Stimulated activated CD8-positive, alpha-beta memory T cell treated with anti-CD3 and anti-CD28 coated beads, Interleukin-15, amount 100 ng/mL, for 1 hour (primary cell): ENCODE data around the gene CHST3.

Experiments
- DNase-seq: peaks from one replicate; pipeline ENCODE4 v3.0.0-alpha.2; 2020; ENCODE audit warnings: low read depth

Gene CHST3

DNA sequence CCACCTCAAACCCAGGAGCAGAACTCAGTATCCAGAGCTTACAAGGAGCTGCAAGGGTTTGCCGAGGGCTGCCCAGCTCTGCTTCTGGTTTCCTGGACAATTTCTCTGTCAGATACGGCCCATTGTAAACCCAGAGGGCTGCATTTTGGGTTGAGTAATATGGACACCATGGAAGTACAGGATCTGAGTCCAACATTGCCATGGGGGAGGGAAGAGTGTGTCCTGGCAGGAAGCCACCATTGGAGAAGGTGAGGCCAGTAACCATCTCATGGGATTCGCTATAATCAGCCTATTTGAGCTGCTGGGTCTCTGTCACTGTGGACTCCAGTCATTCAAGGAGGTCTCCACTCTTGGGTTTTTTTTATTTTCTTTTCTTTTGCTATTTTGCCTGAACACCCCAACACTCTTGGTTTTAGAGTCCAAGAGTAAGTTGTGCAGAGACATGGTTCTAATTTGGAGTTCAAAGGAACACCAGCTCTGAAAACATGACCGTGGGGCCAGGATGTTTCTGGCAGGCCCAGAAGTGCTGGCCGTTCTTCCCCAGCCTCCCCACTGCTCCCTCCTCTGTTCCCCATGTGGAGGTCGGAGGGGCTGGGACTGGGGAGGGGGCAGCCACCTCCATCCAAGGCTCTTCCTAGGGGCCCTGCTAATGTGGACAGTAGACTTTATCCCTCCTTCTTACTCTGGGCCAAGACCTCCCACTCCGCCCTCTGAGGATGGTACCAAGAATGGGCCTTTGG, 46.2 kb downstream of the CHST3 start:
- DNase-seq = no peak

DNA sequence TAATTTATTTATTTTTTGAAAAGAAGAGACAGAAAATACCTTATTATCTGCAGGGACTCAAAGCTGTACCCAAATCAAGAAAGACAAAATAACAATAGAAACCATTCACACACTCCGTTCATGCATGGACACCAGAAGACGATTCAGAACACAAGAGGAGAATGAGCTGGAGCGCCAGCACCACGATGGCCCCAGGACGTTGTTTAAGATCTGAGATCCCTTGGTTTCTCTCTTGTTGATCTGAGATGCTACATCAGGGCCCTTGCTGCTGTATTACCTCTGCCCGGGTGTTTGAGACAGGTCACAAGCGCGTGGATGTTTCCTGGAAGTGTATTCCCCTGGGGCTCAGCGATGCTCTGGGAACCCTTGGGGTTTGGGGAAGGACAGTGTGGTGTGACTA, 46.8 kb downstream of the CHST3 start:
- no peak for DNase-seq

DNA sequence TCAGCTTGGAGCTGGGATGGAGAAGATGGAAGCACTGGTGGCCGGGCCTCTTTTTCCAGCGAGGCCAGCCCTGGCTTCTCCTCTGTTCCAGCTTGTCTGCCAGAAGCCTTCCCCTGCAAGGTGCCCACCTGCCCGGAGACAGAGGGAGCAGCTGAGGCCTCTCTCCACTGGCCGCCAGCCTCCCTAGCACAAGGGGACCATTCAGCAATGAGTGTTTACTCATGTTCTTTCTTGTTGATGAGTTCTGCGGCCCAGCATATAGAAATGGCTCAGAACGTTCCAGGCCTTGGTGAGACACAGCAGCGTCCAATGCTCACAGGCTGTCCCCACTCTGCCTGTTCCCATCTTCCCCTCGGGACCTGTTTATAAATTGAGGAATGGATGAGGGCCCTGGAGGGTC, 47.3 kb downstream of the CHST3 start:
- no peak for DNase-seq

DNA sequence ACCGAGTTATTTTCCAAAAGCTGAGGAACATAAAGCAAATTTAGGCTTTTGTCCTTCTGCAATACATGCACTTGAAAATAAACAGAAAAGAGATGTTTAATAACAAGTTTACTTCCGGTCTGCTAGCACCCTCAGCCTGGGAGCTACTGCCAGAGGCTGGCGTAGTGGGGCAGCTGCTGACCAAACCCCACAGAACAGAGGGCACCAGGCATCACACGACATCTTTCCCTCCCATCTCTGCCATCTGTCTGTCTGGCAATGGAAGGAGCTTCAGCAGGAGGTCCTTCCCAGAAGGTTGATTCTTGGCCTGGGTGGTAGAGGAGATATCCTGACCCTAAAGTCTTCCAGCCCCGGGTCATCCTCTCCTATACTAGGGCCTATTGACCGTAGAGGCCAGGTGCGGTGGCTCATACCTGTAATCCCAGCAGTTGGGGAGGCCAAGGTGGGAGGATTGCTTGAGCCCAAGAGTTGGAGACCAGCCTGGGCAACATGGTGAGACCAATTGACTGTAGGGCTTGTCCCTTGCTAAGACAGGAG, 47.8 kb downstream of the CHST3 start:
- no peak for DNase-seq

DNA sequence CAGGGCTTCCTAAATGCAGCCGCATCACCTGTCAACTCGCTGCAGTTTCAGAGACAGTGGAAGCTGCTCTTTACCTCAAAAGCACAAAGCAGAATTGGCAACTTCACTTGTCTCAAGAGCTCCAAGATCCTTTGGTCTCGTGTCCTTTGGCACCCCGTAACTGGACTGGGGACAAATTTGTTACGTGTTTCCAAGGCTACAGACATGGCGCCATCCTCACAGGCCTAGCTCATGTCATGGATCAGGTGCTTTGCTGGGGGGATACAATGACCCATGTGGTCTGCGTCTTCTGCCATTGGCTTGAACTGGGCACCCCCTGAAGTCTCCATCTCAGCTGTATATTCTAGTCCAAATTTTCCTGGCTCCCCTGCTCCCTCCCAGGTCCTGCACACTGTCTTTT, 48.6 kb downstream of the CHST3 start:
- no peak for DNase-seq

DNA sequence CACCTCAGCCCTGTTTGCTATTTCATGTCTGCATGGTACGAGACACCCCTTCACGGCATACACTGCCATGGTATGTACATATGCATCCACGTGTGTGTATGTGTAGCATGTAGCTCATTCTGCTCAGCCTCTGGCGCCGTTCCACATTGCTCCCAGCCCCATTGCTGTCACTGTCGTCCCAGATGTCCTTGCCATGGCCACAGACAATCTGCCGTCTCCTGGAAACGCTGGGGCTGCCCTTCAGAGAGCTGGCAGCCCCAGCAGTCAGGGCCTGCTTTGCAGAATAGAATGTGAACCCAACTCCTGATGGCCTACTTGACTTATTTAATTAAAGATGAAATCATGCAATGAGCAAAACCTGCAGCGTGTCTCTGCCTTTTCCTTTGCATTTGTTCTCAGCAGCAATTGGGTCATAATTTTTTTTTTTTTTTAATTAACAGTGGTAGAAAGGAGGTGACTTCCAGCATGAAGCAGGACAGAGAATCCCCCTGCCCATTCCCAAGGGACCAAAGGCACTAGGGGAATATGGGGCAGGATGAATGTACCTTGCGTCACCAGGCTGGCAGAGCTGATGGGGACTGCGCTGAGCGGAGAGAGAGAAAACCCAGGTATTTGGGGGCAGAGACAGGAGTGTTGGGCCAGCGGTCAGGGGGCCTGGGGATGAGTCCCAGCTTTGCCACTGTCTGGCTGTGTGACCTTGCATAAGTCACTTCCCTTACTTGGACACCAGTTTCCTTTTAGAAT, 49.2 kb downstream of the CHST3 start:
- no peak for DNase-seq

DNA sequence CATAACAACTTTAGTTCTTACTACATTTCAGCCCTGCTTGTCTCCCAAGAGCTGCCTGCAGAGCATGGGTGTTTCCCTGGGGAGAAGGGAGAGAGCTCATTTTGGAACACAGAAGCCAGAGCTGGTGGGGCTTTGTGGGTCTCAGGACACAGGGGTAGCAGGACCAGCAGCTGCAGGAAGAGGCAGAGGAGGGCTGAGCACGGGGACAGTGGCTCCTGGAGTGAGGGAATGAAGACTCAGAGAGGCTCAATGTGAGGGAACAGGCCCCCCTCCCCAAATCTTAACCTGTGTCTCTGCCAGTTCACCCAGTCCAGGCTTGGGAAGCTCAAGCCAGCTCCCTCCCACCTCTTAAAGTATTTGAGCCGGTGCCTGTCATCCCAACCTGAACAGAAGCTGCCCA, 50.0 kb downstream of the CHST3 start:
- DNase-seq = no peak

DNA sequence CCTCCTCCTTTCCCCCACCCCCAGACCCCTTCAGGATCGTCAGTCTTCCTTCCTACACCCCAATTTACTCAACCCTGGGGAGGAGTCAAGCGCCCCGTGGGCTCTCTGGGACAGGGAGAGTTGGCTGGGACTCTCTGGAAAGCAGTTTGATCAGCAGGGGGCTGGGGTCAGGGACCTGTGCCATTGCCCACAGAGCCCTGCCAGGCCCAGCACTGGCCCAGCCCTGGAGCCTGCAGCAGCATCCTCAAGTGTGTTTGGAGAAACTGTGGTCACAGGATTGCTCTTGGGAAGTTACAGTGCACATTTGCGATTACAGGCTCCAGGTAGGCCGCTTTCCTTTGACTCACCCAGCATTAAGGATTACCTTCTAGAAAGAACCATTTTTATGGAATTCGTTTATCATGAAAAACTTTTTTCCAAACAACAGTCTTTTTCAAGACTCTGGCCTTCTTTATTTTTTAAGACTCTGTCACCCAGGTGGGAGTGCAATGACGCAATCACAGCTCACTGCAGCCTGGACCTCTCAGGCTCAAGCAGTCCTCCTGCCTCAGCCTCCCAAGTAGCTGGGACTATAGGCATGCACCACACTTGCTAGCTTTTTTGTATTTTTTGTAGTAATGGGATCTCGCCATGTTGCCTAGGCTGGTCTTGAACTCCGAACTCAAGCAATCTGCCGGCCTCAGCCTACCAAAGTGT, 50.7 kb downstream of the CHST3 start:
- DNase-seq = no peak

DNA sequence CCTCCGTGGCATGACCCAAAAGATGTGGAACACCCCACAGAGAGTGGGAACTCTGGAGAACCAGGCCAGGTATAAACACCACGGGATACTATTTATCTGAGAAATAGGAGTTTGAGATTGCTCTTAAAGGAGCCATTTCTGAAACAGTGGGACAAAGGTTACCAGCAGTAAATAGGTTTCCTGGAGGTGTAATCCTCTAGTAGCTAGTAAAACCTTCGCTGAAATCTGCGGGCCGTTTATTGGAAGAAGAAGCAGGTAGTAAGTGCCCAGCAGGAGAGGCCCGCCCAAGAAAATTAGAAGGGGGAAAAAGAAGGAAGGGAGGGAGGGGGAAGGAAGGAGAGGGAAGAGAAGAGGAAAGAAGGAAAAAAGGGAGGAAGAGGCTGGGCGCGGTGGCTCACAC, 51.6 kb downstream of the CHST3 start:
- DNase-seq = no peak

DNA sequence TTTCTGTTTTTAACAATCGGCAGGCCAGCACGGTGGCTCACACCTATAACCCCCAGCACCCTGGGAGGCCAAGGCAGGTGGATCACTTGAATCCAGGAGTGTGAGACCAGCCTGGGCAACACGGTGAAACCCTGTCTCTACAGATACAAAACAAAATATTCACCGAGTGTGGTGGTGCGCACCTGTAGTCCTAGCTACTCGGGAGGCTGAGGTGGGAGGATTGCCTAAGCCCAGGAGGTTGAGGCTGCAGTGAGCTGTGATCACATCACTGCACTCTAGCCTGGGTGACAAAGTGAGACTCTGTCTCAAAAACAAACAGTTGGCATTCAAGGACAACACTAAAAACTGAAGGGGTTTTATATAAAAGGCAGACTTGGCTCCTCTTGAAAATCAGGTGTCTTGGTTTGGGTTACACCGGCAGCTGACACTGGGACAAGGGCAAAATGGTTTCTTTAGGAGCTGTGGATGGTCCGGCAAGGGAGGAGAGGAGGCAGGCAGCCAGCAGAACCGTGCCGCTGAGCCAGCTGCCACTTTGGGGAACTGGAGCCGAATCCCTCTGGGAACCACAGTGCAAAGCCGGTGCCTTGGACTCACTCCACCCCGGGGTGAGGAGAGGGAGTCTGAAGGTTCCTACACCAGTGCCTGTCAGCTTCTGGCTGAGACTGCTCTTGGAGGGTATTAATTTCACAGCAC, 52.6 kb downstream of the CHST3 start:
- DNase-seq = no peak

DNA sequence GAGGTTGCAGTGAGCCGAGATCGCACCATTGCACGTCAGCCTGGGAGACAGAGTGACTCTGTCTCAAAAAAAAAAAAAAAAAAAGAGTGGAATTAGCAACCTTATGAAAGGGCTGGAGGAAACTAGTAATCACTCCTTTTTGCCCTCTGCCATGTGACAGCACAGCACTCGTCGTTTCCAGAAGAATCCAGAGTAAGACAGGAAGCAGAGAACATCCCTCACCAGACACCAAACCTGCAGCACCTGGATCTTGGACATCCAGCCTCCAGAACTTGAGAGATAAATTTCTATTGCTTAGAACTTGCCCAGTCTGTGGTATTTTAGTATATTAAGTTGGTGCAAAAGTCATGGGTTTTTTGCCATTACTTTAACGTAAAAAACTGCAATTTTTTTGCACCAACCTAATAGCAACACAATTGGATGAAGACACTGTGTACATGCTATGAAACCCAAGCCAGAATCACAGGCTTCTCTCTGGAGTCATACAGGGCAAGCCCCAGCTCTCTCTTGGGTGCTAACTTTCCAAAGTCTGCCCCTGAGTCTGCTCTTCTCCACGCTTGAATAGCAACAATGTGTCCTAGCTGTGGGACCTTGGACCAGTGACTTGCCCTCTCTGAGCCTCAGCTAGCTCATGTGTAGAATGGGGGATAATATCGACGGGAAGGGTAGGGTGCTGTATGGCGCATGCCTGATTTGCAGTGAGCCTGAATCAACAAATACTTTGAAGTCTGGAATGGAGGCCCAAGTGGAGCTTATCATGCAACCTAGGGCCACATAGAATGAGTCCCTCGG, 55.1 kb downstream of the CHST3 start:
- no peak for DNase-seq

DNA sequence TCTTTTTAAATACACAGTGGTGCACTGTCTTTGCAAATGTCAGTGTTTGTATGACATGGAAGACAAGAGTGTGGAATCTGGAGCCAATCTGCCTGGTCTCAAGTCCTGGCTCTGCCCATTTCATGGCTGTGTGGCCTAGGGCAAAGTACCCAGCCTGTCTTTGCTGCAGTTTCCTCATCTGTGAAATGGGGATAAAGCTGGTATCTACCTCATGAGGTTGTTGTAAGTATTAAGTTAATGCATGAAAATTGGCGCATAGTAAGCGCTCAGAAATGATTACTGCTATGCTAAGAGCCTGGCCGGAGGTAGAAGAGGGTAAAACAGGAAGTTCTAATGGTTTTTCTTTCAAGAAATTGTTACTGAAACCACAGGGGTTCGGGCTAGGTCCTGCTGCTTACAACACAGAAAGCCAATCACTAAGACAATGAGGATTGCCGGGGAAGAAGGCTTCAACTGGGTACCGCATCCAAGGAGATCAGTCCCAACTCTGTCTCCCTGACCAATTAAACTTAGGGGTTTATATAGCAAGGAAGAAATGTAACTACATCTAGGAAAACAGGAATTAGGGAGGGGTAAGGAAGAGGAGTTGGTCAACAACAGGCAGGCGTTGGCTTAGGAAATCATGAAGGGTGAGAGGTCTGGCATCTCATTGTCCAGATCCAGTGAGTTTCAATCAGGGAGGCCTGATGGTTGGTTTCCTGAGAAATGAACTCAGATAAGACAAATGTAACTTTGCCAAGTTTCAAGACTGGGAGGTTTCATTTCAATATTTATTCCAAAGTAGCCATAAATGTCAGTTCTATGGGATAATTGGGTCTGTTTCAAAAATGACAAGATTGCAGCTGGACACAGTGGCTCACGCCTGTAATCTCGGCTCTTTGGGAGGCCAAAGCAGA, 57.0 kb downstream of the CHST3 start:
- DNase-seq = no peak

DNA sequence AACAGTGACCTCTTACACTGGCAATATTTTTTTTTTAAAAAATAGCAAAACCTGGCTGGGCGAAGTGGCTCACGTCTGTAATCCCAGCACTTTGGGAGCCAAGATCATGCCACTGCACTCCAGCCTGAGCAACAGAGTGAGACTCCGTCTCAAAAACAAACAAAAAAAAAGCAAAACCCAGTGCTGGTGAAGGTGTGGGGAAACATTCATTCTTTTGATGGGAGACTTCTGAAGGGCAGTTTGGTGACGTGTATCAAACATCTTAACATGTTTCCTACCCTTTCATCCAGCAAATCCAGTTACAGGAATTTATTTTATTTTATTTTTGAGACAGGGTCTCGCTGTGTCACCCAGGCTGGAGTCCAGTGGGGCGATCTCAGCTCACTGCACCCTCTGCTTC, 58.0 kb downstream of the CHST3 start:
- DNase-seq = no peak

DNA sequence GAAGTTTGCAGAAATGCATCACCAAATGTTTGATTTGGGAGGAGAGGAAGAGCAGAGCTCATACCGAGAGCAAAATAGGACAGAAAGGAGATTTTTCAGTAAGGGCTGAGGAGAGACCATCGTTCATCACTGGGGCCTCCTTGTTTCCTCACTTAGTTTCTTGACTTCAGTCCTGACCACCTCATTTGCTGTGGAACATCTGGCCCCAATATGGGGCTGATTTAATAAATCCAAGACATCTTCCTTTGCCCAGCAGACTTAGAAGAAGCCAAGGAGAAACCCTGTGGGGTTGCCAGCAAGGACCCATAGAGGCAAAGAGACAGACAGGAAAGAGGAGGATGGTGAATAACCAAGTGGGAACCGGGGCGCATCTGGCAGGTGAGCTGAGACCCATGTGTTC, 60.4 kb downstream of the CHST3 start:
- no peak for DNase-seq

DNA sequence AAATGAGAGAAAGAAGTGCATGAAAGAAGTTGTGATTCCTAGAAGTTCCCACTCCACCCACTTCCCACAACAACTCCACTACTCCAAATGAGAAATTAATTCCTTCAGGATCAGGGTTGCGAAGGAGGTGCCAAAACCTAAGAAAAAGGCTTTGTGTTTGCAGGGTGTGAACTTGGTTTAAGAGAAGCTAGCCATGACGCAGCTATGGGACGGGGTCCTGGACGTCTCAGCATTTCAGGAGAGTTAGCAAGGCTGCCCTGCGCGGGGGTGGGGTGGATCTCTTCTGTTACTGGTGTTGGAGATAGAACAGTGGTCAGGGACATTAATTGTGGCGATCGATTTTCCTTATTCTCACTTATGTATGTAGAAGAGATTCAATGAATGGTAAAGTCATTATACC, 61.2 kb downstream of the CHST3 start:
- no peak for DNase-seq

DNA sequence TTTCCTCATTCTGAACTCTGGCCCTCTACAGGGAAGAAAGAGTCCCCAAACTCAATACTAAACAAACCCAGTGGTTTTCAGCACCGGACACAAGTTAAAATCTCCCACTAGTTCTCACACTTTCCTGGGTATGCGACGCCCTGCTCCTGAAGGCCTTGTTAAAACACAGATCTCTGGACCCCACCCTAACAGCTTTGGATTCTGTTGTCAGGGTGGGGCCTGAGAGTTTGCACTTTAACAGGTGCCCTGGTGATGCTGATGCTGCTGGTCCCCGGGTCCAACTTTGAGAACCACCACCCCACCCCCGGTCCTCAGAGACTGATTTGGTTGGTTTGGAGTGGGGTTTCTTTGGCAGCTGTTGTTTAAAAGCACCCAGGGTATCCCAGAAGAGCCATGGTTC, 61.6 kb downstream of the CHST3 start:
- no peak for DNase-seq

DNA sequence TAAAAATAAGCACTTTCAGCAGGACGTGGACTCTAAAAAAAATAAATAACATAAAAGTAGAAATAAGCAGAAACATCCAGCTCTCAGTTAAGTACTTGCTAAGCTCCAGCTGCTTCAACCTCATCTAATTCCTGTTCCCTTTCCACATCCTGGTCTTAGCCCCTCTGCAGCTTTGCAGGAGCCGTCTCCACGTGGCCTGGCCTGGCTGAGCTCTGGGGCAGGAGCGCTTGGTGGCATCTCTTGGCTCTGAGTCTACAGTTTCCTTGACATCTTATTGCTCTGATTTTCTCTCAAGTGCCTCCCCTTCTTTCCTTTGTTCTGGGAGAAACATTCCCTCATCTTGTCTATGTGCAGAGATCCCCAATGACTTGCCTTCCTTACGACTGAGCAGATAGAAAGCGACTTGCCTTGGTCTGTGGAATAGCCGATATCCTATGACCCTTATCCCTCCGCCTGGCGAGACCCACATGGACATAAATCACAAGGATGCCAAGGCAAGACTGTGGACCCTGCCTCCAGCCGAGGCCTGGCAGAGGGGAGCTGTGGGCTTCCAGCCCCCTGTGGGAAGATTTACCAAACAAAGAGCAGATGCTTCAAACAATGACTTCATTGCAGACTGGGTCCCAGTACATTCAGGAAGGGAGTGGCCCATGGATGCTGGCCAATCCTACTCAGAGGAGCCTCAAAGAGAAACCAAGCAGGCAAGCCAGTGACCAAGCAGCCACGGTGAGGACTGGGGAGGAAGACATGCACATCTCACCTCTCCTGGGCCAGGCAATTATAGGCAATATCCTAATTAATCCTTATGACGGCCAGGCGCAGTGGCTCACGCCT, 62.3 kb downstream of the CHST3 start:
- DNase-seq = no peak

DNA sequence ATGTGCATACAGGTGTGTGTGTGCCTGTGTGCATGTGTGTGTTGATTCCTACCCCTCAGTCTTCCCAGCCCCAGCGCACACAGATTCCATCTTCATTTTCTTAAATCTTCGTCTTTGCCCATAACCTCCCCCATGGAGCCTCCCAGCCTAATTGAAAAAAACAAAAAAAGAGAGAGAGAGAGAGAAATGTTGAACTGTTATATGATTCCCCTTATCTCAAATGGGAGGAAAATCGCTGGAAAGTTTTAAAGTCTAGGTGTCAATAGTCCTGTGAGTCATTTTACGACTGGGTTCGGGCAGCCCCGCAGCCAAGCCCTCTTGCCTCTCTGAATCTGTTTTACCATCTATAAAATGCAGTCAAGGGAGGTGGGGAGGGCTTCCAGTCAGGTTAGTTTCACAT, 63.3 kb downstream of the CHST3 start:
- DNase-seq = no peak

DNA sequence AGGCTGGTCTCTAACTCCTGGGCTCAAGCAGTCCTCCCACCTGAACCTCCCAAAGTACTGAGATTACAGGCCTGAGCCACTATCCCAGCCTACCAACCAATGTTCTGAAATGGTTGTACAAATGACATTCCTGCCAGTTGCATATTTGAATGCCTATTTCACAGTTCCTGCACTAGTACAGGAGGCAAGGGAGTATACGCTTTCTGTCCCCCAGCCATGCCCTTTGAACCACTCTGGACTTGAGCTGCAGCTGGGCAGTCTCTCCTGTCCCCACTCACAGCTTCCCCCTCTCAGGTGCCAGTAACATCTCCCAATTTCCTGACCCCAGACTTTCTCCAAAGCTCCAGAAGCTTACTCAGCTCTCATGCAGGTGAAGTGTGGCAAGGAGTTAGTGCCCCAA, 65.2 kb downstream of the CHST3 start:
- DNase-seq = no peak
